Tibial artery (tissue), 4 donors: ENCODE measurements around the gene EPS8L3.

Source experiments
- DNase-seq, 2 donors: peaks; one replicate each; pipeline ENCODE4 v3.0.0-alpha.2; 2019
- H3K27ac ChIP-seq, 2 donors: fragments of 200-600 bp; sonication (generic) in 1 of 2; 1 replicate in 1 of 2; 2 replicates in 1 of 2; pipeline ENCODE4 v1.5.1; 2018 to 2019; ENCODE audit warnings: mild to moderate bottlenecking in 1 of 2
- H3K27me3 ChIP-seq, 2 donors: fragments of 200-600 bp; sonication (generic) in 1 of 2; one replicate each; pipeline versions ENCODE4 v1.5.1 to v1.6.0; 2016 to 2019
- H3K36me3 ChIP-seq, 3 donors: fragments of 200-600 bp; sonication (generic) in 2 of 3; one replicate each; pipeline ENCODE4 v1.5.1; 2016 to 2019; ENCODE audit warnings: mild to moderate bottlenecking in 2 of 3
- H3K4me1 ChIP-seq, 4 donors: fragments of 200-600 bp; sonication (generic) in 2 of 4; 1 replicate in 3 of 4; 2 replicates in 1 of 4; pipeline ENCODE4 v1.5.1; 2016 to 2019
- H3K4me3 ChIP-seq, 2 donors: fragments of 200-600 bp; sonication (generic) in 1 of 2; 1 replicate in 1 of 2; 2 replicates in 1 of 2; pipeline ENCODE4 v1.5.1; 2018 to 2019; ENCODE audit warnings: mild to moderate bottlenecking in 2 of 2
- H3K9me3 ChIP-seq, 3 donors: fragments of 200-600 bp; sonication (generic) in 1 of 3; one replicate each; pipeline ENCODE4 v1.5.1; 2016 to 2019
- CTCF ChIP-seq, 2 experiments: fragments of 200-600 bp in 1 of 2; fragments of 450-650 bp in 1 of 2; IDR thresholded peaks; one replicate each; pipeline ENCODE4 v1.5.1; 2017 to 2019; ENCODE audit warnings: antibody characterized with exemption in 2 of 2, mild to moderate bottlenecking in 1 of 2, moderate library complexity in 1 of 2
- intact Hi-C: fragments of 100-400 bp; cut with DNase I; formaldehyde crosslinking; loops from one replicate; pipeline ENCODE4 v1.15.0; 2023; ENCODE audit warnings: low total_unique reads

EPS8L3 gene

GRCh38 chr1:109772658-109773202, 9.0 kb upstream of the EPS8L3 start:
- no peaks in the 10 kb centered on the region for H3K9me3 ChIP-seq
- TF ChIP-seq CTCF (IDR thresholded peaks at IDR 0.05) = no peak
- H3K27me3 ChIP-seq = no peaks in the 10 kb centered on the region
- no peak overlapping the region for H3K4me3 ChIP-seq
- DNase-seq = peak; percentile 11 to 57
- no peaks in the 10 kb centered on the region for H3K36me3 ChIP-seq
- intact Hi-C loops = loop anchor here (5.0 kb wide), 2 partner anchors 130 to 225 kb away; partner anchors contain the start of gene GNAI3
- H3K27ac ChIP-seq = no peak overlapping the region
- H3K4me1 ChIP-seq = peaks cover 0 to 7% (median 2%) of the 10 kb centered on the region in 4 donors

GRCh38 chr1:109771712-109772657, 8.3 kb upstream of the EPS8L3 start:
- DNase-seq = peak in 1 of 2 donors; percentile 50
- Histone ChIP-seq H3K27me3 (no peaks in the 10 kb centered on the region), H3K27ac (no peak overlapping the region), H3K4me3 (no peak overlapping the region), H3K9me3 (no peaks in the 10 kb centered on the region), H3K4me1 (peaks cover 0 to 14% (median 3%) of the 10 kb centered on the region in 4 donors), H3K36me3 (no peaks in the 10 kb centered on the region)
- no peak for TF ChIP-seq CTCF (IDR thresholded peaks at IDR 0.05)
- intact Hi-C loops = loop anchor here (5.0 kb wide), 2 partner anchors 130 to 225 kb away; partner anchors contain the start of gene GNAI3

- no peak overlapping the region for H3K27ac ChIP-seq
- intact Hi-C loops = loop anchor here (5.0 kb wide), 2 partner anchors 128 to 223 kb away; partner anchors contain the start of gene GNAI3
- peak in 1 of 2 donors; percentile 55 for DNase-seq
These were observed 6.8 kb upstream of the EPS8L3 start for GRCh38 chr1:109770331-109771095.

GRCh38 chr1:109769330-109770078, 5.8 kb upstream of the EPS8L3 start:
- no peaks in the 10 kb centered on the region for H3K9me3 ChIP-seq
- H3K4me3 ChIP-seq = no peak overlapping the region
- H3K27me3 ChIP-seq = no peaks in the 10 kb centered on the region
- H3K36me3 ChIP-seq = no peaks in the 10 kb centered on the region
- no peak overlapping the region for H3K27ac ChIP-seq
- peaks cover 0 to 22% (median 2%) of the 10 kb centered on the region in 4 donors for H3K4me1 ChIP-seq
- TF ChIP-seq CTCF (IDR thresholded peaks at IDR 0.05) = no peak
- DNase-seq = no peak
- intact Hi-C loops = loop anchor here (5.0 kb wide), 2 partner anchors 127 to 222 kb away; partner anchors contain the start of gene GNAI3

More at GRCh38 chr1:109770331-109771095, 6.8 kb upstream of the EPS8L3 start:
- no peaks in the 10 kb centered on the region for H3K9me3 ChIP-seq
- H3K4me3 ChIP-seq = no peak overlapping the region
- no peaks in the 10 kb centered on the region for H3K27me3 ChIP-seq
- peaks cover 0 to 22% (median 2%) of the 10 kb centered on the region in 4 donors for H3K4me1 ChIP-seq
- no peak for TF ChIP-seq CTCF (IDR thresholded peaks at IDR 0.05)
- no peaks in the 10 kb centered on the region for H3K36me3 ChIP-seq

- DNase-seq = peak in 1 of 2 donors; percentile 40
- H3K27ac ChIP-seq = no peak overlapping the region
- no peaks in the 10 kb centered on the region for H3K9me3 ChIP-seq
- H3K27me3 ChIP-seq = no peaks in the 10 kb centered on the region
- H3K4me3 ChIP-seq = no peak overlapping the region
- H3K4me1 ChIP-seq = peaks cover 0 to 21% (median 2%) of the 10 kb centered on the region in 4 donors
- no peak for TF ChIP-seq CTCF (IDR thresholded peaks at IDR 0.05)
- intact Hi-C loops = no loop called here
- no peaks in the 10 kb centered on the region for H3K36me3 ChIP-seq
These were observed 5.1 kb upstream of the EPS8L3 start for GRCh38 chr1:109768820-109769219.
